GM19438 (cell line): ENCODE measurements around the gene CDRT15.
"Not testable (repeated sequence)": the region's sequence is repeated elsewhere in the genome, so short reads cannot be mapped to it uniquely, and the experiment has no call there.

ENCODE experiments used
- ATAC-seq: cut with Tn5 transposase; IDR thresholded peaks from one replicate; pipeline ENCODE4 v1.9.1; 2021; ENCODE audit warnings: low read depth; ENCODE audit not compliant: unreplicated experiment

CDRT15 gene

GRCh38 chr17:14190774-14191173 lies 45.9 kb downstream of the CDRT15 start:
- not testable (repeated sequence) for ATAC-seq

- ATAC-seq, result not testable (repeated sequence)
Measured at GRCh38 chr17:14186443-14186842, 50.2 kb downstream of the CDRT15 start.
